GM21528 (cell line): ENCODE results near the gene TGOLN2.
"Not testable (repeated sequence)": the region's sequence is repeated elsewhere in the genome, so short reads cannot be mapped to it uniquely, and the experiment has no call there.

Experiments used
- ATAC-seq: cut with Tn5 transposase; IDR thresholded peaks from one replicate; pipeline ENCODE4 v1.9.1; 2021; ENCODE audit warnings: mild to moderate bottlenecking, moderate library complexity; ENCODE audit not compliant: unreplicated experiment, low FRiP score

TGOLN2 gene

GRCh38 chr2:85327822-85328617 is at the start of gene TGOLN2:
TGOLN2 (minus strand) TSS chr2:85327989; CDS start chr2:85327962, 27 bp downstream.
- ATAC-seq, result peak; percentile 86

GRCh38 chr2:85377083-85377482 is 49.3 kb upstream of the TGOLN2 start:
- ATAC-seq, result no peak

GRCh38 chr2:85376291-85377065 is 48.7 kb upstream of the TGOLN2 start:
- ATAC-seq, result no peak

GRCh38 chr2:85371045-85371444 is 43.3 kb upstream of the TGOLN2 start:
- no peak for ATAC-seq

- no peak for ATAC-seq
These were observed 41.7 kb upstream of the TGOLN2 start for GRCh38 chr2:85369500-85369899.

- ATAC-seq, result no peak
These were observed 41.1 kb upstream of the TGOLN2 start for GRCh38 chr2:85368921-85369320.

GRCh38 chr2:85367180-85367579 is 39.4 kb upstream of the TGOLN2 start:
- ATAC-seq, result no peak

- not testable (repeated sequence) for ATAC-seq
These were observed 35.0 kb upstream of the TGOLN2 start for GRCh38 chr2:85362653-85363387.

- ATAC-seq, result no peak
These were observed 29.9 kb upstream of the TGOLN2 start for GRCh38 chr2:85357736-85358135.

- ATAC-seq, result no peak
These were observed 28.4 kb upstream of the TGOLN2 start for GRCh38 chr2:85356186-85356585.

- ATAC-seq, result no peak
These were observed 27.7 kb upstream of the TGOLN2 start for GRCh38 chr2:85355521-85355920.

- ATAC-seq, result peak; percentile 8
These were observed 27.3 kb upstream of the TGOLN2 start for GRCh38 chr2:85355073-85355410.

- ATAC-seq, result peak; percentile 92
These were observed 26.7 kb upstream of the TGOLN2 start, which contains the start of the genes ELMOD3 and RETSAT for GRCh38 chr2:85354286-85355072. ELMOD3 (plus strand) TSS chr2:85354769; CDS start chr2:85357199, 2,430 bp downstream. RETSAT (minus strand) TSS chr2:85354528; CDS start chr2:85354507, 21 bp downstream.

- ATAC-seq, result peak; percentile 4
These were observed 26.1 kb upstream of the TGOLN2 start for GRCh38 chr2:85353876-85354285.

- no peak for ATAC-seq
These were observed 19.8 kb upstream of the TGOLN2 start for GRCh38 chr2:85347599-85347998.

- ATAC-seq, result no peak
These were observed 16.7 kb upstream of the TGOLN2 start for GRCh38 chr2:85344356-85344954.

- ATAC-seq, result not testable (repeated sequence)
These were observed 15.6 kb upstream of the TGOLN2 start for GRCh38 chr2:85343207-85343895.

- ATAC-seq, result no peak
These were observed 14.4 kb upstream of the TGOLN2 start for GRCh38 chr2:85342156-85342555.
